T-helper 9 cell (primary cell): ENCODE measurements around the gene TRPM4.

Source experiments
- DNase-seq: peaks from one replicate; pipeline ENCODE4 v3.0.0-alpha.2; 2020

TRPM4 gene

GRCh38 chr19:49241769-49242168 is 84.2 kb downstream of the TRPM4 start:
- DNase-seq: no peak

DNA sequence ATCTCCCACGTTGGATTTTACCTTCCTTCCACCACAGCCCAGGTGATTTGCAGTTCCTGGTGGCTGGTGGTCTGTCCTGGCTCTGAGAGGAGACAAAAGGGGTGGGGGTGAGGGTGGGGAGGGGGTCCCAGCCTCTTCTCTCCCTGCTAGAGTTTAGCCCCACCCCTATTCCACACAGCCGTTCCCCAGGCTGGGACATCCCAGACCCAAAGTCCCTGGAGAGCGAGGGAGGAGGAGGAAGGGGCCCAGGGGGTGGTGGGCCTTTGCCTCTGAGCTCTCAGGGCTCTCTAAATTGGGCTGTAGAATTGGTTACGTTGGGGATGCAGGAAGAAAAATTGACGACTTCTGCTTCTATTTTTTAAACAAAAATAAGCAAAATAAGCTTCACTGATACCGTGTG is 85.5 kb downstream of the TRPM4 start:
- no peak for DNase-seq

- no peak for DNase-seq
Measured at GRCh38 chr19:49243726-49244125, 86.1 kb downstream of the TRPM4 start.

GRCh38 chr19:49244256-49244655 is 86.7 kb downstream of the TRPM4 start:
- no peak for DNase-seq

GRCh38 chr19:49247676-49248075 is 90.1 kb downstream of the TRPM4 start:
- no peak for DNase-seq

- no peak for DNase-seq
Measured at GRCh38 chr19:49249933-49250332, 92.3 kb downstream of the TRPM4 start.

DNA sequence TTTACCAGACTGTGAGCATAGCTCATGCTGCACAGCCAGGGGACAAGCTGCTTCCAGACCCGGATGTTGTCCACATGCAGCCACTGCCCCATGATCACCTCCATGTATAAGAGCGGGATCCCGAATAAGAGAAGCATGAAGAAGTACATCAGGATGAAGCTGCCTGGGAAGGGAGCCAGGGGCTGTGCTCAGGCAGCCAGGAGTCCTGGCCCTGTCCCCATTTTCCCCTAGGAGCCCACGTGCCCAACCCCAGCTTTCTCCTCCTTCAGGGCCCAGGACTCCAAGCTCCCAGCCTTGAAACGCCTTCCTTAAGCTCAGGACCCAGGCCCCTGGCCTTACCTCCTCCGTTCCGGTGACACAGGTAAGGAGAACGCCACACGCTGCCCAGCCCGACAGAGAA is 98.1 kb downstream of the TRPM4 start:
- no peak for DNase-seq

DNA sequence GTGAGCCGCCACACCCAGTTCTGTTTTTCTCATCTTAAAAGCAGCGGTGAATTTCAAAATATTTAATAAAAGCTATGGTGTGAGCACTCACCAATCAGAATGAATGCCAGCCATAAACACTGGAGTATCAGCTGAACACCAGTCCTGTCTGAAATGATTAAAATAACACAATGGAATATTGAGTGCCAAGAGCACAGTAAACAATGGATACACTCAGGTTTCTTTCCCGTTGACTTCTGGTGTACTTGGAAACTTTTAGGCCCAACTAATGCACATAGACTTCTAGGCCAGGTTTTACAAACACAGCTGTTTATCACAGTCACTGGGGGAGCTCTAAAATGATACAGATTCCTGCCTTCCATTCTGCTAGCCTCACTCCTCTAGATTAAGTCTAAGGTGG is 99.1 kb downstream of the TRPM4 start:
- DNase-seq: no peak
